Measurements from ENCODE around the gene NPHP4.

GRCh38 chr1:5935026-5935425 is 57.2 kb downstream of the NPHP4 start:
- TF ChIP-seq, protein P1, sequence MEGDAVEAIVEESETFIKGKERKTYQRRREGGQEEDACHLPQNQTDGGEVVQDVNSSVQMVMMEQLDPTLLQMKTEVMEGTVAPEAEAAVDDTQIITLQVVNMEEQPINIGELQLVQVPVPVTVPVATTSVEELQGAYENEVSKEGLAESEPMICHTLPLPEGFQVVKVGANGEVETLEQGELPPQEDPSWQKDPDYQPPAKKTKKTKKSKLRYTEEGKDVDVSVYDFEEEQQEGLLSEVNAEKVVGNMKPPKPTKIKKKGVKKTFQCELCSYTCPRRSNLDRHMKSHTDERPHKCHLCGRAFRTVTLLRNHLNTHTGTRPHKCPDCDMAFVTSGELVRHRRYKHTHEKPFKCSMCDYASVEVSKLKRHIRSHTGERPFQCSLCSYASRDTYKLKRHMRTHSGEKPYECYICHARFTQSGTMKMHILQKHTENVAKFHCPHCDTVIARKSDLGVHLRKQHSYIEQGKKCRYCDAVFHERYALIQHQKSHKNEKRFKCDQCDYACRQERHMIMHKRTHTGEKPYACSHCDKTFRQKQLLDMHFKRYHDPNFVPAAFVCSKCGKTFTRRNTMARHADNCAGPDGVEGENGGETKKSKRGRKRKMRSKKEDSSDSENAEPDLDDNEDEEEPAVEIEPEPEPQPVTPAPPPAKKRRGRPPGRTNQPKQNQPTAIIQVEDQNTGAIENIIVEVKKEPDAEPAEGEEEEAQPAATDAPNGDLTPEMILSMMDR (IDR thresholded peaks at IDR 0.05 in 4 of 5, conservative IDR thresholded peaks at IDR 0.05 in 1 of 5) = no peak
- TF ChIP-seq POLR2A (IDR thresholded peaks at IDR 0.05) = no peak
